HCT116 (cell line): ENCODE results near the gene SPG11. TPM values are rescaled to one million over a fixed set of nuclear protein-coding genes. Genes with fewer than 3 reads are reported as not detected.

Experiments
- ATAC-seq: fragments of 200-7000 bp; cut with Tn5 transposase; 2 replicates; pipeline ENCODE4 v1.9.1; 2020; ENCODE audit warnings: mild to moderate bottlenecking, moderate library complexity
- BruUV-seq: library from RNA; stranded (reverse); fragments of 400-500 nt; replicated peaks from 2 replicates; lab custom pipeline; 2021; lab: Mats Ljungman, UMichigan
- CTCF ChIA-PET: fragments of 300-600 bp; sonication (Branson Sonifier 250); formaldehyde crosslinking; loops from one replicate; lab custom pipeline; 2021; ENCODE audit warnings: antibody characterized with exemption; lab: Charles Lee
- POLR2A ChIA-PET: fragments of 300-600, 350-600 bp; sonication (Branson Sonifier 250); formaldehyde crosslinking; loops from one replicate; lab custom pipeline; 2021; ENCODE audit warnings: antibody characterized with exemption; lab: Charles Lee
- RAD21 ChIA-PET, 2 experiments: fragments of 300-600 bp; sonication (Branson Sonifier 250); formaldehyde crosslinking; loops; one replicate each; lab custom pipeline; 2023; ENCODE audit warnings: low total read pairs in 2 of 2; ENCODE audit not compliant: uncharacterized antibody in 2 of 2, unreplicated experiment in 2 of 2, low non-redundant PET in 1 of 2; lab: Charles Lee
- DNase-seq: peaks from one replicate; pipeline ENCODE4 v3.0.0-alpha.2; 2010; ENCODE audit warnings: low read depth, low spot score
- H2AFZ ChIP-seq: fragments of 200-600 bp; shearing (Covaris generic), sonication (generic); 2 replicates; pipeline ENCODE4 v1.6.1; 2017; ENCODE audit warnings: low read depth, mixed run types, mixed read lengths, antibody characterized with exemption, low read length; ENCODE audit not compliant: poor library complexity, severe bottlenecking
- H3K27ac ChIP-seq: 2 replicates; pipeline ENCODE4 v1.5.1; 2012; ENCODE audit warnings: low read depth, low read length
- H3K27me3 ChIP-seq: fragments of 200-600 bp; sonication (generic); 2 replicates; pipeline ENCODE4 v1.6.1; 2016; ENCODE audit warnings: mixed run types, low read length, mixed read lengths; ENCODE audit not compliant: insufficient read depth
- H3K36me3 ChIP-seq, 2 experiments: fragments of 200-500 bp in 1 of 2; fragments of 200-600 bp in 1 of 2; sonication (Bioruptor generic) in 1 of 2; sonication (generic) in 1 of 2; 2 replicates each; pipeline versions ENCODE4 v1.5.1 to v1.6.1; 2014 to 2016; ENCODE audit warnings: low read length in 2 of 2, inconsistent platforms in 1 of 2, mixed read lengths in 1 of 2, mixed run types in 1 of 2; ENCODE audit not compliant: insufficient read depth in 2 of 2, control insufficient read depth in 1 of 2
- H3K4me1 ChIP-seq, 2 experiments: fragments of 200-600 bp in 1 of 2; sonication (generic) in 1 of 2; 2 replicates each; pipeline versions ENCODE4 v1.5.1 to v1.6.1; 2012 to 2017; ENCODE audit warnings: low read length in 2 of 2, inconsistent platforms in 1 of 2, mild to moderate bottlenecking in 1 of 2, mixed read lengths in 1 of 2, mixed run types in 1 of 2, moderate library complexity in 1 of 2; ENCODE audit not compliant: insufficient read depth in 2 of 2, control insufficient read depth in 1 of 2
- H3K4me2 ChIP-seq: fragments of 200-600 bp; sonication (generic); 2 replicates; pipeline ENCODE4 v1.6.1; 2017; ENCODE audit warnings: mixed run types, low read length, mixed read lengths
- H3K4me3 ChIP-seq, 2 experiments: fragments of 200-600 bp in 1 of 2; sonication (generic) in 1 of 2; replicated peaks in 1 of 2; 2 replicates each; pipeline ENCODE4 v1.5.1; 2011 to 2016; ENCODE audit warnings: low read length in 2 of 2, control low read depth in 1 of 2, low read depth in 1 of 2, mild to moderate bottlenecking in 1 of 2, mixed read lengths in 1 of 2, mixed run types in 1 of 2
- H3K79me2 ChIP-seq: fragments of 200-600 bp; sonication (generic); 2 replicates; pipeline ENCODE4 v1.6.1; 2017; ENCODE audit warnings: mild to moderate bottlenecking, mixed run types, low read length, moderate library complexity, mixed read lengths; ENCODE audit not compliant: insufficient read depth
- H3K9ac ChIP-seq: fragments of 200-600 bp; sonication (generic); 2 replicates; pipeline ENCODE4 v1.6.1; 2016; ENCODE audit warnings: low read length, mixed read lengths
- H3K9me2 ChIP-seq: fragments of 200-600 bp; sonication (generic), shearing (Covaris generic); 2 replicates; pipeline ENCODE4 v1.6.1; 2017; ENCODE audit warnings: mixed run types, mild to moderate bottlenecking, moderate library complexity; ENCODE audit not compliant: insufficient read depth
- H3K9me3 ChIP-seq, 2 experiments: fragments of 200-500 bp in 1 of 2; fragments of 200-600 bp in 1 of 2; sonication (Bioruptor generic) in 1 of 2; sonication (generic) in 1 of 2; 2 replicates each; pipeline ENCODE4 v1.6.1; 2014 to 2017; ENCODE audit warnings: low read length in 2 of 2, mixed read lengths in 2 of 2, inconsistent platforms in 1 of 2, low read depth in 1 of 2, mild to moderate bottlenecking in 1 of 2, mixed run types in 1 of 2, moderate library complexity in 1 of 2; ENCODE audit not compliant: control insufficient read depth in 1 of 2, insufficient read depth in 1 of 2
- H4K20me1 ChIP-seq: fragments of 200-600 bp; sonication (generic), shearing (Covaris generic); 2 replicates; pipeline ENCODE4 v1.6.1; 2017; ENCODE audit warnings: mixed run types, mild to moderate bottlenecking, moderate library complexity; ENCODE audit not compliant: insufficient read depth
- ATF3 ChIP-seq: IDR thresholded peaks from 2 replicates; pipeline ENCODE4 v1.6.1; 2012
- CTCF ChIP-seq, 3 experiments: fragments of 200-600 bp in 1 of 3; sonication (generic) in 1 of 3; IDR thresholded peaks in 2 of 3; conservative IDR thresholded peaks in 1 of 3; 2 replicates each; pipeline ENCODE4 v1.5.1; 2012 to 2017; ENCODE audit warnings: low read depth in 2 of 3, low read length in 2 of 3, antibody characterized with exemption in 1 of 3, borderline replicate concordance in 1 of 3, control low read depth in 1 of 3, mild to moderate bottlenecking in 1 of 3, mixed read lengths in 1 of 3, mixed run types in 1 of 3, moderate library complexity in 1 of 3; ENCODE audit not compliant: insufficient read depth in 1 of 3
- EGR1 ChIP-seq: IDR thresholded peaks from 2 replicates; pipeline ENCODE4 v1.6.1; 2012; ENCODE audit warnings: low read depth
- ELF1 ChIP-seq: IDR thresholded peaks from 2 replicates; pipeline ENCODE4 v1.6.1; 2012; ENCODE audit warnings: low read depth, borderline replicate concordance
- FOSL1 ChIP-seq: IDR thresholded peaks from 2 replicates; pipeline ENCODE4 v1.6.1; 2012; ENCODE audit warnings: low read depth
- JUND ChIP-seq: IDR thresholded peaks from 2 replicates; pipeline ENCODE4 v1.6.1; 2012
- MAX ChIP-seq: IDR thresholded peaks from 2 replicates; pipeline ENCODE4 v1.6.1; 2012
- POLR2AphosphoS5 ChIP-seq: IDR thresholded peaks from 2 replicates; pipeline ENCODE4 v1.6.1; 2011; ENCODE audit warnings: mild to moderate bottlenecking, low read depth, low read length, moderate library complexity
- REST ChIP-seq: IDR thresholded peaks from 2 replicates; pipeline ENCODE4 v1.6.1; 2012; ENCODE audit warnings: low read depth
- SRF ChIP-seq: IDR thresholded peaks from 2 replicates; pipeline ENCODE4 v1.6.1; 2012; ENCODE audit warnings: low read depth
- ZFX ChIP-seq: fragments of 450-650 bp; IDR thresholded peaks from 2 replicates; pipeline ENCODE4 v1.6.1; 2017
- ZNF274 ChIP-seq: fragments of 200-500 bp; sonication (Bioruptor generic); IDR thresholded peaks from 2 replicates; pipeline ENCODE4 v1.6.1; 2014; ENCODE audit warnings: mild to moderate bottlenecking, low read depth, low read length, inconsistent platforms
- intact Hi-C: fragments of 100-400 bp; cut with micrococcal nuclease; formaldehyde crosslinking; loops from 2 replicates; pipeline ENCODE4 v1.10.0; 2022
- total RNA-seq: library from RNA; stranded (reverse); gene quantifications from one replicate; pipeline ENCODE4 v1.2.1, GENCODE V29; 2021; ENCODE audit not compliant: unreplicated experiment

Gene SPG11
- total RNA-seq, 1 experiment from 2014 or later, result 34.8 TPM

- TSS peak; percentile 8 for BruUV-seq
- POLR2A ChIA-PET, result no interaction called here
- Histone ChIP-seq H3K4me1 (no peaks in the 10 kb centered on the region; a peak in 1 of 4 replicates), H3K4me2 (no peak overlapping the region), H3K9ac (no peak overlapping the region), H3K27me3 (no peaks in the 10 kb centered on the region), H3K4me3 (no peak overlapping the region), H3K27ac (no peak overlapping the region), H3K79me2 (peaks cover 90% of the 10 kb centered on the region), H3K36me3 (peaks cover 61 to 68% of the 10 kb centered on the region in 2 experiments), H2AFZ (no peak overlapping the region), H4K20me1 (peaks cover 24% of the 10 kb centered on the region; the same call in 1 of the 2 replicates), H3K9me2 (no peaks in the 10 kb centered on the region), H3K9me3 (no peaks in the 10 kb centered on the region)
- TF ChIP-seq ELF1, result no peak
- no peak for TF ChIP-seq ATF3
- TF ChIP-seq EGR1, result no peak
- TF ChIP-seq JUND, result no peak
- no peak for TF ChIP-seq FOSL1
- TF ChIP-seq ZFX, result no peak
- TF ChIP-seq ZNF274, result no peak
- no peak for TF ChIP-seq MAX
- no peak for TF ChIP-seq REST
- TF ChIP-seq POLR2AphosphoS5, result no peak
- TF ChIP-seq SRF, result no peak
- TF ChIP-seq CTCF (IDR thresholded peaks at IDR 0.05 in 2 of 3, conservative IDR thresholded peaks at IDR 0.05 in 1 of 3; ENCODE audit: borderline replicate concordance in 1 of 3, insufficient read depth in 1 of 3, low read depth in 2 of 3, low read length in 2 of 3), result no peak
- RAD21 ChIA-PET, result no interaction called here
- ATAC-seq (no peak), DNase-seq (no peak)
- CTCF ChIA-PET, result interaction anchor here (1.7 kb wide), 1 partner anchor 9 kb away, joined by 8 read pairs; no protein-coding TSS in a partner anchor
- intact Hi-C loops, result loop anchor here (10.0 kb wide), 1 partner anchor 680 kb away; no protein-coding TSS in a partner anchor
Measured at GRCh38 chr15:44554934-44555723, 108.3 kb downstream of the SPG11 start.
